Right cardiac atrium (tissue), 5 donors: ENCODE data around the gene NOPCHAP1. TPM values are rescaled to one million over a fixed set of nuclear protein-coding genes. Genes with fewer than 3 reads are reported as not detected.
A peak's percentile ranks its signal among the peaks of the same experiment; 100 is the strongest.

Experiments used
- ATAC-seq, 2 donors: fragments of 200-7000 bp; cut with Tn5 transposase; one replicate each; pipeline versions ENCODE4 v1.8.0 to v1.9.1; 2020; ENCODE audit warnings: moderate library complexity in 2 of 2, mild to moderate bottlenecking in 1 of 2
- DNase-seq, 3 donors: peaks; one replicate each; pipeline ENCODE4 v3.0.0-alpha.2; 2020
- H3K27ac ChIP-seq: one replicate; pipeline ENCODE4 v1.5.1; 2013; ENCODE audit warnings: mild to moderate bottlenecking, low read length, control low read depth, moderate library complexity
- H3K27me3 ChIP-seq: one replicate; pipeline ENCODE4 v1.6.1; 2013; ENCODE audit not compliant: control insufficient read depth, insufficient read depth
- H3K4me1 ChIP-seq: one replicate; pipeline ENCODE4 v1.6.1; 2013; ENCODE audit warnings: low read length; ENCODE audit not compliant: control insufficient read depth, insufficient read depth
- H3K4me3 ChIP-seq: one replicate; pipeline ENCODE4 v1.5.1; 2013; ENCODE audit warnings: low read length, control low read depth
- H3K9me3 ChIP-seq: one replicate; pipeline ENCODE4 v1.6.1; 2013; ENCODE audit warnings: low read length; ENCODE audit not compliant: control insufficient read depth
- whole genome bisulfite sequencing: extraction: QIAGEN DNeasy Blood & Tissue Kit; methylation state at CpG from one replicate; pipeline ENCODE4 v1.1.7; 2013; 5-methylcytosine and 5-hydroxymethylcytosine counted together
- intact Hi-C, 4 donors: fragments of 100-400 bp; cut with DNase I; formaldehyde crosslinking; loops; one replicate each; pipeline versions ENCODE4 v1.11.0 to v1.14.0; 2022 to 2023
- polyA plus RNA-seq: library from polyadenylated mRNA; stranded (reverse); fragments of 200-250 nt; gene quantifications from one replicate; pipeline ENCODE4 v1.2.3, GENCODE V29; 2013
- total RNA-seq, 4 donors: library from RNA; stranded (reverse); fragmentation: NEBNext Ultra II Directional; extraction: Animal tissue kit (Norgen Biotek cat#: 25700); gene quantifications; one replicate each; pipeline ENCODE4 v1.2.1, GENCODE V29; 2021
- donor health status: healthy with polysubstance abuse.
- donor health status: DM: no; HTN: yes; CAD: no.
- donor health status: DM: no; HTN: no; CAD: no.
- donor health status: DM: no; HTN: yes; CAD: no; lungs with severe emphysema.
- donor health status: DM: yes; HTN: yes; CAD: no.

The NOPCHAP1 gene
- total and polyA plus RNA-seq, 5 donors, result 5.0 to 11.2 (median 8.8) TPM

DNA sequence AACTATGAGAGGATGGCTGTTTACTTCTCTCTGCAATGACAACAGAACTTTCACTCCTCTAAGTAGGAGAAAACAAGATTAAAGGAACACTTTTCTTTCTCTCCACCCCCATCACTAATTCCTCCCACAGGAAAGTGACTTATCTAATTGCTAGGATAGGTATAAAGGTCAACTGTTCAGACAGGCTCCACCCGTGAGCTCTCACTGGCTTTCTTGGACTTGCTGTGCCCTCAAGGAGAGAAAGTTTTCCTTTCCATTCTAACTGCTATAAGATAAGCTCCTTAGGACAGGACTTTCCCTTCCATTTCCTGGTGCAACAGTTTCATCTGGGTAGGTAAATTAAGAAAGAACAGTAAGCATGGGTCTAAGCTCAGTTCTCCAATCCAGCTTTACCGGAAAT lies 32.8 kb upstream of the NOPCHAP1 start:
- DNase-seq (no peak), ATAC-seq (peak; percentile 36 to 84)
- intact Hi-C loops, result no loop called here
- no peaks in the 10 kb centered on the region for H3K9me3 ChIP-seq
- WGBS, result 66% methylated on average over 2 of the region's 2 CpGs
- no peaks in the 10 kb centered on the region for H3K27me3 ChIP-seq
- H3K27ac ChIP-seq, result no peak overlapping the region
- no peaks in the 10 kb centered on the region for H3K4me1 ChIP-seq
- H3K4me3 ChIP-seq, result no peak overlapping the region

GRCh38 chr12:104955703-104956102 lies 30.4 kb upstream of the NOPCHAP1 start:
- no peaks in the 10 kb centered on the region for H3K27me3 ChIP-seq
- H3K27ac ChIP-seq, result no peak overlapping the region
- H3K9me3 ChIP-seq, result no peaks in the 10 kb centered on the region
- intact Hi-C loops, result no loop called here
- no peak for ATAC-seq
- peaks cover 4% of the 10 kb centered on the region for H3K4me1 ChIP-seq
- 88% methylated on average over 2 of the region's 2 CpGs for WGBS
- no peak for DNase-seq
- H3K4me3 ChIP-seq, result no peak overlapping the region

GRCh38 chr12:104956870-104957718 lies 29.0 kb upstream of the NOPCHAP1 start:
- H3K4me1 ChIP-seq, result peaks cover 4% of the 10 kb centered on the region
- DNase-seq (no peak), ATAC-seq (no peak)
- intact Hi-C loops, result no loop called here
- WGBS, result 31% methylated on average over 13 of the region's 13 CpGs
- no peak overlapping the region for H3K27ac ChIP-seq
- H3K4me3 ChIP-seq, result peak overlapping the region; percentile 93
- no peaks in the 10 kb centered on the region for H3K27me3 ChIP-seq
- H3K9me3 ChIP-seq, result no peaks in the 10 kb centered on the region

DNA sequence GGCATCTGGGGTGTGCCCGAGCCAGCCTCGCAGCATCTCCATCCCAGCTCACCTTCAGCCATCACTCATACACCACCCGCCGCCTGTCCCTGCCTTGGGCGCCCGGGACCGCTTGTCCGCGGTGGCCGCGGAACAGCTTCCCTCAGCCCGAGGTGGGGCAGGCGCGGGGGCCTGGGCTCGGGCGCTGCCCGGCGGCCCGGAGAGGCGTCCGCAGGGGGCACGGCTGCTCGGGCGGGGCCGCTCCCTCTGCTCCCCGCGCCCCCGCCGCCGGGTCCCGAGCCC lies 28.5 kb upstream of the NOPCHAP1 start:
- no peaks in the 10 kb centered on the region for H3K27me3 ChIP-seq
- no peaks in the 10 kb centered on the region for H3K9me3 ChIP-seq
- ATAC-seq, result peak in 1 of 2 donors; percentile 36
- H3K27ac ChIP-seq, result peak overlapping the region; percentile 5
- peaks cover 4% of the 10 kb centered on the region for H3K4me1 ChIP-seq
- intact Hi-C loops, result no loop called here
- peak overlapping the region; percentile 93 for H3K4me3 ChIP-seq
- under 1% methylated on average over 31 of the region's 31 CpGs for WGBS
- peak in 1 of 3 donors; percentile 64 for DNase-seq

DNA sequence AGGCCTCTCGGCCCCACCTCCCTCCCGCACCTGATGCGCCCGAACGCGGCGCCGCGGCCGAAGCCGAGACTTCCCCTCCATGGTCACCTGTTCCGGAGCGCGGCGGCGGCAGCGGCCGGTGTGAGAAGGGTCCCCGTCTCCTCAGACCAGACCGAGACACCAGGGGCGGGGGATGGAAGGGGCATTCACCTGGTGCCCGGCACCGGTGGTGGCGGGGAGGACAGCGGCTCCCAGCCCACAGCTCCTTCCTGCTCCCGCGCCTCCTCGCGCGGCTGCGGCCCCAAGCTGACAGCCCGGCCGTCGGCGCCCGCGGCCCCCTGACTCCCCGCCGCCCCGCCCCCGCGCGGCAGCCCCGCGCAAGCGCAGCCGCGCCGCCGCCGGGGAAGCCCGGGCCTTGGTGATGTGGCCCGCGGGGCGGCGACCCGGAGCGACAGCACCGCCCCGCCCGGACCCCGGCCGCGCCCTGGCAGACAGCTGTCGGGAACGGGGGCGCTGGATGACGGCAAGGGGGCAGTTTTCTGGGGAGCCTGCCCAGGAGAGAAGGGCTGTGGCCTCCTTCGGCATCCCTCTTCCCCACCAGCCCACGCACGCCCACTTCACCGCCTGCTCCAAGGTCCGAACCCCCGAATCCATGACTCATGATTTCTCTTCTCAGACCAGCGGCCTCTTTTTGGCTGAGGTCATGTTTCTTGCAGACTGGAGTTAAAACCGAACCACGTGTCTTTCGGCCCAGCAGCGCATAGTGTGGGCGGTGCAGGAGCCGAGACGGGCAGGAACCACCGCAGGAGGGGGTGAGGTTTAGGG lies 27.9 kb upstream of the NOPCHAP1 start, which contains the start of gene SLC41A2:
SLC41A2 (minus strand) TSS at position 290 of the 804 bp plus-strand sequence. CDS start 29,763 bp downstream, outside the sequence.
- intact Hi-C loops, result no loop called here
- Histone ChIP-seq H3K4me3 (peak within 1 kb of the TSS; percentile 93), H3K27ac (peak within 1 kb of the TSS; percentile 5), H3K27me3 (no peaks in the 10 kb centered on the region), H3K9me3 (no peaks in the 10 kb centered on the region), H3K4me1 (peaks cover 4% of the 10 kb centered on the region)
- under 1% methylated on average over 83 of the region's 83 CpGs for WGBS
- peak; percentile 81 to 91 (median 88) for DNase-seq
- ATAC-seq, result peak; percentile 92 to 93

GRCh38 chr12:104958805-104959334 lies 27.2 kb upstream of the NOPCHAP1 start:
- Histone ChIP-seq H3K27ac (no peak overlapping the region), H3K27me3 (no peaks in the 10 kb centered on the region), H3K4me3 (peak overlapping the region; percentile 93), H3K4me1 (peaks cover 4% of the 10 kb centered on the region), H3K9me3 (no peaks in the 10 kb centered on the region)
- 53% methylated on average over 14 of the region's 14 CpGs for WGBS
- intact Hi-C loops, result no loop called here
- ATAC-seq, result no peak
- peak in 1 of 3 donors; percentile 44 for DNase-seq

DNA sequence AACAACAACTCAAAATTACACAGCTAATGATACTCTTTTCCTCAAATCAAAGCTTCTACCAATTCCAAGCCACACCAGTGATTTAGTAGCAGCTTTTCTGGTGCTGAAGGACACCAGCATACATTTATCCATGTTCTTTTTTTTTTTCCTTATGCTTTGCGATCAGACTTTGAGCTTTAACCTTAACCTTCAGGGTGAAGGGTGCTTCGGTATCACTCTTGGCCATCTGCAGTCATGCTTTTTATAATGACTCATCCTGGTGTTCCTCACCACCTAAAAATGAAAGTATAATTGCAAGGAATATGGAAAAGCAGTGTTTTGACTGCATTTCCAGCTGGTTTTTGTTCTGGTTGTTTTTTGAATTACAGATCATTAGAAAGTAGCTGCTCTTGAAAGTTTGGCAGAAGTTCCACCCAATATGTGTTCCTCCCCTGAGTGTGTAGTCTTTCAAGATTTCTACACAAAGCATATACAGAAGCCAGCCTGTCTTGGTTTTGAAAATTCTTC lies 26.7 kb upstream of the NOPCHAP1 start:
- H3K4me3 ChIP-seq, result no peak overlapping the region
- no peaks in the 10 kb centered on the region for H3K27me3 ChIP-seq
- peaks cover 4% of the 10 kb centered on the region for H3K4me1 ChIP-seq
- 61% methylated on average over 2 of the region's 2 CpGs for WGBS
- H3K9me3 ChIP-seq, result no peaks in the 10 kb centered on the region
- ATAC-seq (no peak), DNase-seq (no peak)
- intact Hi-C loops, result no loop called here
- H3K27ac ChIP-seq, result no peak overlapping the region

DNA sequence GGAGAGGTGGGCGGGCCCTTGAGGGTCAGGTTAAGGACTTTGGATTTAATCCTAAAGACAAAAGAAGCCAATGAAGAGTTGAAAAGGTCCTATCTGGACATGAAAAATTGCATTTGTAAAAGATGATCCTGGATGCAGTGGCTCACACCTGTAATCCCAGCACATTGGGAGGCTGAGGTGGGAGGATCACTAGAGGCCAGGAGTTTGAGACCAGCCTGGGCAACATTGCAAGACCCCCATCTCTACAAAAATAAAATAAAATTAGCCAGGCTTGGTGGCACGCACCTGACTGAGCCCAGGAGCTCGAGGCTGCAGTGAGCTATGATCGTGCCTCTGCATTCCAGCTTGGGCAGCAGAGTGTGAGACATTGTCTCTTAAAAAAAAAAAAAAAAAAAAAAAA lies 25.7 kb upstream of the NOPCHAP1 start:
- ATAC-seq (no peak), DNase-seq (no peak)
- intact Hi-C loops, result no loop called here
- H3K4me3 ChIP-seq, result no peak overlapping the region
- WGBS, result 90% methylated on average over 4 of the region's 4 CpGs
- H3K27me3 ChIP-seq, result no peaks in the 10 kb centered on the region
- no peaks in the 10 kb centered on the region for H3K9me3 ChIP-seq
- peaks cover 4% of the 10 kb centered on the region for H3K4me1 ChIP-seq
- H3K27ac ChIP-seq, result no peak overlapping the region

DNA sequence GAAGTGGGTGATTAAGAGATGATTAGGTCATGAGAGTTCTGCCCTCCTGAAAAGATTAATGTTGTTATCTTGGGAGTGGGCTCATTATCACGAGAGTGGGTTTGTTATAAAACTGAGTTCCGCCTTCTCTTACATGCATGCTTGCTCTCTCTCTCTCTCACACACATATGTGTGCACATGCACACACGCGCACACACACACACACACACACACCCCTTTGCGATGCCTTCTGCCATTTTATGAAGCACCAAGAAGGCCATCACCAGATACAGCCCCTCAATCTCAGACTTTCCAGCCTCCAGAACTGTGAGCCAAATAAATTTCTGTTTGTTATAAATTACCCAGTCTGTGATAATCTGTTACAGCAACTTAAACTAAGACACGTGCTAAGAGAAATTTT lies 22.4 kb upstream of the NOPCHAP1 start:
- WGBS, result 73% methylated on average over 6 of the region's 6 CpGs
- intact Hi-C loops, result no loop called here
- H3K4me3 ChIP-seq, result no peak overlapping the region

GRCh38 chr12:104964167-104964855 lies 21.8 kb upstream of the NOPCHAP1 start:
- H3K9me3 ChIP-seq, result no peaks in the 10 kb centered on the region
- no peak overlapping the region for H3K27ac ChIP-seq
- H3K27me3 ChIP-seq, result no peaks in the 10 kb centered on the region
- intact Hi-C loops, result no loop called here
- no peak for DNase-seq
- H3K4me1 ChIP-seq, result no peaks in the 10 kb centered on the region
- no peak overlapping the region for H3K4me3 ChIP-seq
- WGBS, result 77% methylated on average over 8 of the region's 8 CpGs
- no peak for ATAC-seq

More for the DNA sequence above, 22.4 kb upstream of the NOPCHAP1 start:
- no peak for ATAC-seq
- H3K27ac ChIP-seq, result no peak overlapping the region
- no peaks in the 10 kb centered on the region for H3K27me3 ChIP-seq
- no peaks in the 10 kb centered on the region for H3K9me3 ChIP-seq
- no peak for DNase-seq
- peaks cover 4% of the 10 kb centered on the region for H3K4me1 ChIP-seq
